Prostate gland (tissue), 2 donors: ENCODE data around the gene RPSA. TPM values are rescaled to one million over a fixed set of nuclear protein-coding genes. Genes with fewer than 3 reads are reported as not detected.

Experiments used
- DNase-seq: peaks from one replicate; pipeline ENCODE4 v3.0.0-alpha.2; 2019; ENCODE audit warnings: low spot score
- H3K27ac ChIP-seq, 2 donors: fragments of 200-600 bp; sonication (generic); 2 replicates each; pipeline ENCODE4 v1.5.1; 2017 to 2019
- H3K27me3 ChIP-seq: fragments of 200-600 bp; sonication (generic); replicated peaks from 2 replicates; pipeline ENCODE4 v1.5.1; 2019; ENCODE audit not compliant: insufficient read depth
- H3K36me3 ChIP-seq, 2 donors: fragments of 200-600 bp; sonication (generic); 1 replicate in 1 of 2; 2 replicates in 1 of 2; pipeline versions ENCODE4 v1.5.1 to v1.8.1; 2017 to 2019
- H3K4me1 ChIP-seq: fragments of 200-600 bp; sonication (generic); replicated peaks from 2 replicates; pipeline ENCODE4 v1.5.1; 2019
- H3K4me3 ChIP-seq, 2 donors: fragments of 200-600 bp; sonication (generic); 2 replicates each; pipeline ENCODE4 v1.5.1; 2017 to 2019
- H3K9me3 ChIP-seq: fragments of 200-600 bp; sonication (generic); 2 replicates; pipeline ENCODE4 v1.5.1; 2017
- CTCF ChIP-seq, 4 experiments: fragments of 200-600 bp in 2 of 4; fragments of 450-650 bp in 2 of 4; sonication (generic) in 2 of 4; IDR thresholded peaks; 1 replicate in 3 of 4; 2 replicates in 1 of 4; pipeline ENCODE4 v1.5.1; 2016 to 2019; ENCODE audit warnings: antibody characterized with exemption in 4 of 4, mild to moderate bottlenecking in 2 of 4, moderate library complexity in 2 of 4
- POLR2A ChIP-seq: fragments of 450-650 bp; IDR thresholded peaks from one replicate; pipeline ENCODE4 v1.6.1; 2016; ENCODE audit warnings: antibody characterized with exemption, mild to moderate bottlenecking
- POLR2AphosphoS5 ChIP-seq: sonication (generic); formaldehyde crosslinking; IDR thresholded peaks from one replicate; pipeline ENCODE4 v1.6.1; 2017; ENCODE audit warnings: antibody characterized with exemption
- WGBS: methylation state at CpG from one replicate; pipeline ENCODE4 v1.1.5; 2018; 5-methylcytosine and 5-hydroxymethylcytosine counted together
- intact Hi-C: fragments of 100-400 bp; cut with DNase I; formaldehyde crosslinking; loops from one replicate; pipeline ENCODE4 v1.14.2; 2022
- total RNA-seq, 2 donors: library from RNA; depleted of rRNA; stranded (reverse); fragments of >200 nt; gene quantifications; one replicate each; pipeline ENCODE4 v1.1.0, GENCODE V29; 2016

RPSA gene
- total RNA-seq, 2 donors from 2014 or later, result 732 to 1,080 TPM

GRCh38 chr3:39426312-39426711 is 19.8 kb downstream of the RPSA start:
- intact Hi-C loops, result no loop called here
- 55% methylated on average over 1 of the region's 1 CpG for WGBS

GRCh38 chr3:39427506-39427905 is 21.0 kb downstream of the RPSA start:
- DNase-seq, result no peak
- WGBS, result 95% methylated on average over 1 of the region's 1 CpG
- Histone ChIP-seq H3K4me1 (no peaks in the 10 kb centered on the region), H3K9me3 (no peaks in the 10 kb centered on the region), H3K4me3 (no peak overlapping the region), H3K27ac (no peak overlapping the region), H3K27me3 (no peaks in the 10 kb centered on the region), H3K36me3 (no peaks in the 10 kb centered on the region)
- TF ChIP-seq POLR2A (no peak), CTCF (IDR thresholded peaks at IDR 0.05) (no peak), POLR2AphosphoS5 (no peak)
- intact Hi-C loops, result no loop called here

More at GRCh38 chr3:39426312-39426711, 19.8 kb downstream of the RPSA start:
- H3K9me3 ChIP-seq, result no peaks in the 10 kb centered on the region
- H3K4me3 ChIP-seq, result no peak overlapping the region
- H3K27me3 ChIP-seq, result no peaks in the 10 kb centered on the region
- DNase-seq, result no peak
- no peaks in the 10 kb centered on the region for H3K36me3 ChIP-seq
- no peaks in the 10 kb centered on the region for H3K4me1 ChIP-seq
- no peak overlapping the region for H3K27ac ChIP-seq
- no peak for TF ChIP-seq CTCF (IDR thresholded peaks at IDR 0.05)
- TF ChIP-seq POLR2A, result no peak
- no peak for TF ChIP-seq POLR2AphosphoS5

- intact Hi-C loops, result no loop called here
- TF ChIP-seq CTCF (IDR thresholded peaks at IDR 0.05) (no peak), POLR2AphosphoS5 (no peak), POLR2A (no peak)
Measured at GRCh38 chr3:39428745-39429201, 22.3 kb downstream of the RPSA start.

GRCh38 chr3:39429466-39429865 is 22.9 kb downstream of the RPSA start:
- intact Hi-C loops, result no loop called here

More at GRCh38 chr3:39428745-39429201, 22.3 kb downstream of the RPSA start:
- WGBS, result 69% methylated on average over 22 of the region's 22 CpGs
- DNase-seq, result no peak
- H3K9me3 ChIP-seq, result no peaks in the 10 kb centered on the region
- no peaks in the 10 kb centered on the region for H3K4me1 ChIP-seq
- no peaks in the 10 kb centered on the region for H3K36me3 ChIP-seq
- H3K4me3 ChIP-seq, result no peak overlapping the region
- no peak overlapping the region for H3K27ac ChIP-seq
- no peaks in the 10 kb centered on the region for H3K27me3 ChIP-seq

More at GRCh38 chr3:39429466-39429865, 22.9 kb downstream of the RPSA start:
- Histone ChIP-seq H3K27me3 (no peaks in the 10 kb centered on the region), H3K27ac (no peak overlapping the region), H3K4me1 (no peaks in the 10 kb centered on the region), H3K4me3 (no peak overlapping the region), H3K9me3 (no peaks in the 10 kb centered on the region), H3K36me3 (no peaks in the 10 kb centered on the region)
- no peak for DNase-seq
- TF ChIP-seq POLR2AphosphoS5 (no peak), CTCF (IDR thresholded peaks at IDR 0.05) (no peak), POLR2A (no peak)
- 89% methylated on average over 11 of the region's 11 CpGs for WGBS
